Retinal pigment epithelial cell (primary cell): ENCODE results near the gene MYLK4.

Source experiments
- DNase-seq: peaks from one replicate; pipeline ENCODE4 v3.0.0-alpha.2; 2010; ENCODE audit warnings: low read depth
- H3K4me3 ChIP-seq: 2 replicates; pipeline ENCODE4 v1.5.1; 2011; ENCODE audit warnings: mild to moderate bottlenecking, low read length, control low read depth, moderate library complexity
- TF ChIP-seq, protein P1 (sequence below): conservative IDR thresholded peaks from 2 replicates; pipeline ENCODE4 v1.5.1; 2011; ENCODE audit warnings: low read depth, low read length, control low read depth, inconsistent platforms

Gene MYLK4

DNA sequence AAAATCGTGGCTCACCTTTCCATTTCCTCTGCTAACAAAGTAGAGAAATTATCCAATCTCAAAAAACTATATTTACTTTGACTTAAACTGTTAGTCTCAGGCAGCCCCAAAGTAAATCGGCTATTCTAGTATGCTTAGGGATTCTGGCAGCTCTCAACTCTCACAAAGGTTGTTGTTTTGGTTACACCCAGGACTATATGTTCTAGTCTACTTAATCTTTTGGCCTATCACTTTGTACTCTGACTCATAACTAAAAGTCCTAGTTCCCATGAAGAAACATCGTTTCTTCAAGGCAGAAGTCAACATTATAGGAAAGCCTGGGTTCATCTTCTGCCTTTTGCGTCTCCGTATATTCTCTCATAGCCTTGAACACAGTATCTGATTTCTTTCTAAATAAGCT, 42.3 kb downstream of the MYLK4 start:
- DNase-seq = no peak
- no peak overlapping the region for H3K4me3 ChIP-seq
- TF ChIP-seq, protein P1, sequence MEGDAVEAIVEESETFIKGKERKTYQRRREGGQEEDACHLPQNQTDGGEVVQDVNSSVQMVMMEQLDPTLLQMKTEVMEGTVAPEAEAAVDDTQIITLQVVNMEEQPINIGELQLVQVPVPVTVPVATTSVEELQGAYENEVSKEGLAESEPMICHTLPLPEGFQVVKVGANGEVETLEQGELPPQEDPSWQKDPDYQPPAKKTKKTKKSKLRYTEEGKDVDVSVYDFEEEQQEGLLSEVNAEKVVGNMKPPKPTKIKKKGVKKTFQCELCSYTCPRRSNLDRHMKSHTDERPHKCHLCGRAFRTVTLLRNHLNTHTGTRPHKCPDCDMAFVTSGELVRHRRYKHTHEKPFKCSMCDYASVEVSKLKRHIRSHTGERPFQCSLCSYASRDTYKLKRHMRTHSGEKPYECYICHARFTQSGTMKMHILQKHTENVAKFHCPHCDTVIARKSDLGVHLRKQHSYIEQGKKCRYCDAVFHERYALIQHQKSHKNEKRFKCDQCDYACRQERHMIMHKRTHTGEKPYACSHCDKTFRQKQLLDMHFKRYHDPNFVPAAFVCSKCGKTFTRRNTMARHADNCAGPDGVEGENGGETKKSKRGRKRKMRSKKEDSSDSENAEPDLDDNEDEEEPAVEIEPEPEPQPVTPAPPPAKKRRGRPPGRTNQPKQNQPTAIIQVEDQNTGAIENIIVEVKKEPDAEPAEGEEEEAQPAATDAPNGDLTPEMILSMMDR = no peak

DNA sequence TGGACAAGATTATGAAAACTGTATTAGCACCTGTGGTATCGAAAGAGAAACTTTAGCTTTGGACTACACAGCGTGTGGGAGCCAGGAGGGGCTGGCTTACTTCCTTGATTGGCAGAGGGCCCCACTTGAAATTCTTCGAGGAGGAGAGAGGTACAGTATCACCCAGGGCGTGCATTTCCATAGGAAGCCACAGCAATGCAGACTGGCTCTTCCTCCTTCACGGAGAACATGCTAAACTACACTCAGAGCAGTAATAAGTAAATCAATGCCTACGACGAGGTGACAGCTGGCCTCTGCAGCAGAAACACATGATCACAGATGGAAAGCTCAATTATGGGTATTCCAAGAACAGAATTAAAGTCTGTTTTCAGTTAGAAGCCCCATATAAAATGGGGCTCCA, 44.2 kb downstream of the MYLK4 start:
- H3K4me3 ChIP-seq = no peak overlapping the region
- TF ChIP-seq, protein P1 = no peak
- DNase-seq = no peak

DNA sequence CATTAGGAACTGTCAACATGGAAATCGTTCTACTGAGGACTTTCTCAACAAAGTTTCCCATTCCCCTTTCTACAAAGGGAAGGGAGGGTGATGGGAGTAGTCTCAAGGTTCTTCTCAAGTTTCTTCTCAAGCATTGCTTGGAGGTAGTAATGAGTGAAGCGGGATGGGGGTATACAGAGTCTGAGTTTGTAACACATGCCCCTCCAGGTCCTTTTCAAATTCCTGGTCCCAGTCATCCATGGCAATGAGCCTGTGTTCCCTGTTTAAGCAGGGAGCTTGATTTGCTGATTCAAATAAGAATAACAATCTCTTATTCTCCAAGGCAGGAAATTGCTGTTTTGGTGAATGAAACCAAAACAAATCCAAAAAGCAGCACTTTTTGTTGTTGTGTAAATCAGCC, 45.5 kb downstream of the MYLK4 start:
- TF ChIP-seq, protein P1 = no peak
- H3K4me3 ChIP-seq = no peak overlapping the region
- no peak for DNase-seq

DNA sequence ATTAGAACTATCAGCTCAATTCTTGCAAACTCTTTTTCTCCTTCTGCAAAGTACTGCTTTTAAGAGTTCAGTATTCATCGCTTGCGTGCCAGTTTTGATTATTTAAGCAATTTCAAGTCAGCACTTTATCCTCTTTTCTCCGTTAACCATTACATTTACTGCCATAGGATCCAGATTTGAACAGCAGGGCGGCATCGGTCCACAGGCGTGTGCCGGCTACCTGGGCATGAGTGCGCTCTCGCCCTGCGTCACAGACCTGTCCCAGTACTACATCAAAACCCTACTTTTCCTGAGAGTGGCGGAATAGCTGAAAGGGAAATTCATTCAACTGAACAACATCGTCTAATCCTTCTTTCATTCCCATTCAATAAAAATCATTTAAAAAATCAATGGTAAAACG, 53.4 kb downstream of the MYLK4 start:
- H3K4me3 ChIP-seq = no peak overlapping the region
- TF ChIP-seq, protein P1 = peak; percentile 19
- DNase-seq = no peak

DNA sequence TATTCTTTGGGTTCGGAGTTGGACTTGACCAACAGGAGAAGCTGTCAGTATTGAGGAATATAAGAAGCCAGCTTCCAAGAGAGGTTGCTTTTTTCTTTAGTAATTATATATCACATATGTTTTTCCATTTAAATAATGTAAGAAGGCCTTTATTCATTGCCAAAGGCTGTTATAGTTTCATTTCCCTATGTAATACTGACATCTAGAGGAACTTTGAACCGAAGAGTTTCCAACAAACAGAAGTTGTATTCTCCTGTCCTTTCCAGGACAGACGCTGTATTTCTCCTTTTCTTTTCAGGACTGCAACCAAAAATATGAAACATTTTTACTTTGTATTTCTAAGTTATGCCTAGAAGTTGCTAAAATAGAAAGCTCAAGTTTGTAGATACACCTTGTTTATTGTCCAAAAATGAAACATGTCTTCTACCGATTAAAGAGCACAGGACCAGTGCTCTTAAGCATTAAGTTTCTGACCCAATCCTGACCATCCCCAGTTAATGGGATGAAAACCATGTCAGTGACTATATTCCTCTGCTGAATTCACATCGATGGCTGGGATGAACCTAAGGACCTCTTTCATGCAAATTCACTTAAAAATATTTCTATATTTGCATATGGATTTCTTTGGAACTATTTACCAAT, 55.1 kb downstream of the MYLK4 start:
- no peak for DNase-seq
- no peak overlapping the region for H3K4me3 ChIP-seq
- TF ChIP-seq, protein P1 = peak; percentile 42

DNA sequence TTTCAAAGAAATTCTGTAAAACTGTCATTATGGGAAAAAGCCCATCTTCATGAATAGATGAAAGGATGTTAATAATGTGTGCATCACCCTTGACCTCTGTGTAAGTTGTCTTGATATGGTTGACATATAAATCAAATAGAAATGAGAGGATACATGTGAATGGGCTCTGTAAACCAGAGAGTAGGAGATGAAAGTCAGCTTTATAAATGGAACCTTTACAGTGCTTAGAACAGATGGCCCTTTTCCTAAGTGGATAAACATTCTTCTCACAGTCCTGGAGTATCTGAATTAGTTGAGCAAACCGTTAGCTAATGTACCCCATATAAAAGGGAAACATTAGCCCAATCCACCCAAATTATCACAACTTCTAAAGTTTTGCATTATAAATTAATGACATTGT, 57.5 kb downstream of the MYLK4 start:
- H3K4me3 ChIP-seq = no peak overlapping the region
- TF ChIP-seq, protein P1 = no peak
- no peak for DNase-seq

DNA sequence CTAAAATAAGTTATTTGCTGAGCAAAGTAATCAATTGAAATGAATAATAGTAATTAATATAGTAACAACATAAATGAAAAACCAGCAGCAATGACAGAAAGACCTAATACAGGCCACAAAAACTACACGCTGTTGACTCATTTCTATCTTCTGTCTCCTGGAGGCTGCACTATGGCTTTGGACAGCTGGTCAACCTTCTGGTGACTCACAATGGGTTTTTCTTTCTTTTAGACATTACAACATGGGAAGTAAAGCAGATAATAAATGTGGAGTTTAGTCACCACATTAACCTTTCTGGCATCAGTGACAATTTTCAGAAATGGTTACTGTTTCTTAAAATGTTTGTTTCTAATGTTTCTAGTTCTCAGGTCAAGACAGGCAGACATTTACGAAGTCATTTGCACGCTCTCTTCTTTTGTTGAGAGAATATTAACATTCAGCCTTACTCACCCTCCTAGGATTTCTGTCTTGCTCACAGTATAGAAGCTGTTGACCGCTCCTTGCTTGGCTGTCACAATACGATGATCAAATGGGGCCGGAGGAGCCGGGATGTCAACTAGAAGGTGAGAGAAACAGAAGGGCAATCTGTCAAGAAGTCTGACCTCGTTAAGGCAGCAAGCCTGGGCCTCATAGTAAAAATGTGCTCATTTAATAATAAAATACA, 62.2 kb downstream of the MYLK4 start:
- peak; percentile 17 for DNase-seq
- TF ChIP-seq, protein P1 = no peak
- no peak overlapping the region for H3K4me3 ChIP-seq
